ENCODE results near the gene NR1D2.

Gene NR1D2

DNA sequence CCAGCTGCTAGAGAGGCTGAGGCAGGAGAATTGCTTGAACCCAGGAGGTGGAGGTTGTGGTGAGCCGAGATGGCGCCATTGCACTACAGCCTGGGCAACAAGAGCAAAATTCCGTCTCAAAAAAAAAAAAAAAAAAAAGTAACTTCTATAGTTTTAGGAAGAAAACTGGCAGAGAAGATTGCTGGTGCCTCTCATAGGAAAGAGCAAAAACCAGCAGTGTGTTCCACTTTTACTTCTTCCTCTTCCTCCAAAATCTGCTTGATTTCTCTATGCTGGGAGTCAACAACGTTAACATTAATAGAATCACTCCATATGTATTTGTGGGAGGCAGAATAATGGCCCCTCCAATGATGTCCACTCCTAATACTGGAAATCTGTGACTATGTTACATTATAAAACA lies 12.5 kb upstream of the NR1D2 start:
- DNase-seq, result no peak

DNA sequence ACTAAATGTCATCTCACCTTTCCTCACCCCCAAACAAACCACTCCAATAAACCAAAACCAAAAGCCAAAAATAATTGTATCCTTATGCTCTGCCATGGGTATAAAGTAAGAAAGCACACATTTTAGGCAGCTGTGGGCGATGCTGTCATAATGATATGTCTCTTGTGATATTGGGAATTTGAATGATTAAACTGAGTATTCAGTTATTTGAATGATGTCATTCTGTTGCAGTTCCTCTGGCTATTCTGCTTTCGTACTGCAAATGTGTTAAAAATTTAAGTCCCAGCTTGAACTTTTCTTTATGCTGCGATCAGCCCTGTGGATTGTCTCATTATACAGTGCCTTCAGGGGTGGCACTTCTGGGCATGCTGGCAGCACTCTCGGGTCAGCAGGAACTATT lies 10.8 kb upstream of the NR1D2 start:
- DNase-seq, result no peak

DNA sequence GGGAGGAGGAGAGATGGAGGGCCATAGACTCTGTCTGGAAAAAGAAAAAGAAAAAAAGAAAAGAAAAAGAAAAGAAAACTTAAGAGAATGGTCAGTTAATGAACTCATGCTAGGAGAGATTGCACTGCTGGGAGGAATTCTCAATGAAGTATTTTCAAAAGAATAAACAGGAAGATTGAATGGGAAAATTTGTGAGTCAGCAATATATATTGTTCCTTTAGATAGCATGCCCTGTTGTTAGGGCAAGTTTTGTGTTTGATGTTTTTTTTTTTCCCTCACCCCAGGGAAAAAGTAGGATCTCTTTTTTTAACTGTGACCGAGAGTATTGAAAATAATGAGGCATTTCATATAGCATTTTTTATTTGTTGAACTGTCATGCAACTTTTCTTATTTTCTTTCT lies 7.8 kb upstream of the NR1D2 start:
- no peak for DNase-seq

DNA sequence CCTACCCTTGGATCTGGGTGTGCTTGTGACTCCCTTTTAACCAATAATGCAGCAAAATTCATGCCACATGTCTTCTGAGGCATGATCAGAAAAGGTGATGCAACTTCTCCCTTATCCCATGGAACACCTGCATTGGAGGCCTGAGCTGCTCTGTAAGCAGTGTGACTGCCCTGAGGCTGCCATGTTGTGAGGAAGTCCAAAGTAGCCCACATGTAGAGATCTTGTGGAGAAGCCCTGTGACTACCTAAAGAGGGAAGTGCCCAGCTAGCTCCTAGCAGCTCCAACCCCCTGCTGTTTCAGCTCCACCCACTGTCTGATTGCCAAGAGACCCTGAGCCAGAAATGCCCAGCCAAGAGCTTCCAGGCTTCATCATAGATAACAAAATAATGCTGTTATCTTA lies 6.4 kb upstream of the NR1D2 start:
- no peak for DNase-seq

DNA sequence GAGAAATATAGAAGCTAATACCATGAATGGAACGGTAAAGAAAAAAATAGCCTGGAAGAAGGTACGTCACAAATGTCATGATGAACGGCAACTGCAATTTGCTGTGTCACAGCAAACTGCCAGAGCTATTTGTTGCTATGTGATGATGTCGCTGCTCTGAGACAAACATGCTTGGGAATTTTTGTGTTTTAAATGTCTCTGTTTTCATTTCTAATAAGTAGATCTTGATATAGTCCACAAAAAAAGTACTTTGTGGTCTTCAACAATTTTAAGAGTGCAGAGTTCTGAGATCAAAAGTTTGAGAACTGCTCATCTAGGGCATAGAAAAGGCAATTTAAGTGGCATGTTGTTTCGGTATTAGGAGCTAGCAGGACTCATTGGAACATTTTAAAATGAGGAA lies 4.3 kb upstream of the NR1D2 start:
- no peak for DNase-seq

DNA sequence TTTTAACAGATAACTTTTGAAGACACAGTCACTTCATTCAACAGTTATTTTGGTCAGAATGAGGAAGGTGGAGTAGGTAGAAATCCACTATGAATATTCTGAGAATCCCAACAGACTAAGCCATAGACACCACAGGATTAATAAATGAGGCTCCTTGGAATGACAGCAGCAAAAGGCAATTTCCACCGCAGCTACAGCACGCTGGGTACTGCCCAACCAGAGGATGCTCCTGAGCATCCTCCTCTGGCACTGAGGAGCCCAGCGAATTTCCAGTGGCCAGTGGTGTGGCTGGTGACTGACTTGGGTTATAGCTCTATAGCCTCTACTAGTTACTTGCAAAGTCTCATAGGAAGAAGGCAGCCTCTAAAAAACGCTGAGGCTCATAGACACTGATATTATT lies 3.6 kb upstream of the NR1D2 start:
- DNase-seq, result no peak

DNA sequence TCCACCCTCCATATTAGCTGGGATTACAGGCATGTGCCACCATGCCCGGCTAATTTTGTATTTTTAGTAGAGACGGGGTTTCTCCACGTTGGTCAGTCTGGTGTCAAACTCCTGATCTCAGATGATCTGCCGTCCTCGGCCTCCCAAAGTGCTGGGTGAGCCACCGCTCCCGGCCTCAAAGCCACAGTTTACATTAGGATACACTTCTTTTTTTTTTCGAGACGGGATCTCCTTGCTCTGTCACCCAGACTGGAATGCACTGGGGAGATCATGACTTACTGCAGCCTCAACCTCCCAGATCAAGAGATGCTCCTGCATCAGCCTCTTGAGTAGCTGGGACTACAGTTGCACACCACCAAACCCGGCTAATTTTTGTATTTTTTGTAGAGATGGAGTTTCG lies 2.5 kb upstream of the NR1D2 start:
- DNase-seq, result no peak

DNA sequence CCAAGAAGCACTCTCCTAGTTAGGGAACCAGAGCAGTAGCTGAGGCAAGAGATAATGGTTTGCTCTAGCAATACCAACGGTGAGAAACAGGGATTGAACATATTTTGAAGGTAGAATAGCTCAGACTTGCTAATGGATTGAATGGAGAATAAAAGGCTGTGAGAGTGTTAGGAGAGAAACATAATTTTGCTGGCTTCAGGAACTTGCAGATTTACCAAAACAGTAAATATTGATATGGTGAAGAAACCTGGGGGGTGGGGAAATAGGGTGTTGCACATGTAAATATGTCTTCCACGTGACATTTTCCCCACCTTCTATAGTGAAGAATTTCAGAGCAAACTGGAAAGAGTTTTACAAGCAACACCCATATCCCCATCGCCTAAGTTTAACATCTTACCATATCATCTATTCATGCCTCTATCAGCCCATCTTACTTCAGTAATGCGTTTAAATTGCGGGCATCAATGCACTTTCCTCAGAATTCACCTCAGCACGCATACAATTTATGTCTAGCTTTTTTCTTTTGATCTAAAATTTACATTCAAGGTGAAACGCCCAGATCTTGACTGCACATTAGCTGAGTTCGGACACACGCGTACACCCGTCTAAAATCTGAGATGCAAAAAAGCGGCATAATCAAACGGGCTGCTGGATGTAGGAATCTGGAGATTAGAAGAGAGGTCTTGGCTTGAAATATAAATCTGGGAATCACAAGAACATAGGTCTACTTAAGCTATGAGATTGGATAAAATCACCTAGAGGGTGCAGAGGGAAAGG lies 891 bp upstream of the NR1D2 start:
- DNase-seq, result no peak

DNA sequence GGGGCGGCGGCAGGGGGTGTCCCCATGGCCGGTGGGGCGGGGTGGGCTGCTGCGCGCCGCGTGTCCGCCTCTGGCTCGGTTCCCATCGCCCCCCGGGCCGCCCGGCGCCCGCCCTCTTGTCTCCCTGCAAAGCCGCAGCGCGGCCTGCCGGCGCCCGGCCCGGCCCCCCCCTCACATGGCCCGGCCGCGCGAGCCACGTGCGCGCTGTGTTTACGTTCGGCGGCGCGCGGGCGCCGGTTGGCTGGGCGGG lies 502 bp downstream of the NR1D2 start:
- no peak for DNase-seq

DNA sequence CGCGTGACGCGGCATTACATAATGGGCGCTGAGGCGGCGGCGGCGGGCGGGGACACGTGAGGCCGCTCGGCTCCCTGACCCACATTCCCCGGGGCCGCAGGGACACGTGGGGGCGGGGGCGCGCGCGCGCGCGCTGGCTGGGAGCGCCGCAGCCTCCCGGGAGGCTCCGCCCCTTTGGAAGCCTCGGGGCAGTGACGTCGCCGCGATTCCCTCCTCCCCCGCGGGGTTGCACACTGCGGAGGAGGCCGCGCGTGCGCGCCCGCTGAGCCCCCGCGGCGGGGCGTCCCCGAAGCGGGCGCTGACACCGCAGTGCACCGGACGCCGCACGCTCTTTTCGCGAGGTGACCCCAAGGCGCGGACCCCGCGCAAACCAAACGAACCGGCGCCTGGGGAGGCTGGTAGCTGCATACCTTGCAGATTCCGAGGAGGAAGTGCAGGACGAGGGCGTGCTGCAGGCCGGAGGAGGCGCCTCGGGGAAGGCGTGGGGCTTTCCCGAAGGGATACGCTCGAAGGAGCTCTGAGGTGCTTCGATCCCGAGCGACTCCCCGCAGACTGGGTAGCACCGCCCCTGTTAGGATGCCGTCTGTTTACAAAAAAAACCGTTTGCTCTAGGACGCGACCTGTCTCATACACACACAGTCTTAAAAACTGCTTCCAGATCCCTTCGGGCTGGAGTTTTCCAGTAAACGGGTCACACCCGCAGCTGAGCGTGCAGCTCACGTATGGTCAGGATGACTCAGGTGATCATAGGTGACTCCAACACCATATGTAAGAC lies 1.0 kb downstream of the NR1D2 start:
- DNase-seq, result peak; percentile 96

DNA sequence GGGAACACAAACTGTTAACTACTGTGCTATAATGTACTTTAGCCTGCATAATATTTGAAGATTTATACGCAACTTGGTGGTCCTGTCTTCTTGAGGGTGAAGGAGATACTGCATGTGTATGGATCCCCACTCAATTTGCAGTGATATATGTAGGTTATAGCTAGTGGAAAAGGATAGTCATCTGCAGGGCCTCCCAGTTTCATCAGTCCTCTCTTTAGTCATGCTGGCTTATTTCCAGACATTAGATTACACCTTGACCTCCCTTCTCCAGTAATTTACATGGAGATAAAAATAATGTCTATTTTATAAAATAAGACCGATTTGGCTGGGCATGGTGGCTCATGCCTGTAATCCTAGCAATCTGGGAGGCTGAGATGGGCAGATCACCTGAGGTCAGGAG lies 3.7 kb downstream of the NR1D2 start:
- no peak for DNase-seq

DNA sequence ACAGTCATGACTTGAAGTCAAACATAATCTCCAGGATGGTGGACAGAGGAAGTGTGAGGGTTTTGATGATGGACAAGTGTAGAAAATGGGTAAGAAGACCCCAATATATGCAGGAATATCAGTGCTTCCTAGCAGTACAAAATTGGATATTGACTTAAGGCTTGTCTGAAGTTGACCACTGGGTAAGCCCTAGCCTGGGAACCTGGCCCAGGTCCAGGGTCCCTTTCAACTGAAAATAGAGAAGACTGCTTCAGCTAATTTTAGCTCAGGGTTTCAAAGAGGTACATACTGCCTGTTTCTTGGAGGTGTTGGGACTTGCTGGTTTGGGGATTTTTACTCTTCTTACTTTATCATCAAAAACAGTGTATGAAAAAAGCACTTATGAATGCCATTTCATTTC lies 4.7 kb downstream of the NR1D2 start:
- no peak for DNase-seq

DNA sequence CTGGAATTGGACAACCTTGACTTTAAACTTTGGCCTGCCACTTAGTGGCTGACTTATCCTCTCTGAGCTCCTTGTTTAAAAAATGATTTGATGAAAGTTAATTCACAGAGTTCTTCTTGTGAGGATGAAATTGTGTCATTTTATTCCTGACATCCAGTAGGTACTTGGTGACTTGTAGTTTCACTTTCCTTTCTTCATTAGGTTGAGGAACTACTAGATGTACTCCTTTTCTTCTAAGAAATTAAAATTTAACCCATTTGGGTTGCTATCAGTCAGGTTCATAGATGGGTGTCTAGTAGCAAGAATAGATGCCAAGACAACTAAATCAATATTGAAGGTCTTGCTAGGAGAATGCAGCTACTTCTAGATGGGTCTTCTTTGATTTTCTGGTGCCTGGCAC lies 5.2 kb downstream of the NR1D2 start:
- DNase-seq, result no peak

DNA sequence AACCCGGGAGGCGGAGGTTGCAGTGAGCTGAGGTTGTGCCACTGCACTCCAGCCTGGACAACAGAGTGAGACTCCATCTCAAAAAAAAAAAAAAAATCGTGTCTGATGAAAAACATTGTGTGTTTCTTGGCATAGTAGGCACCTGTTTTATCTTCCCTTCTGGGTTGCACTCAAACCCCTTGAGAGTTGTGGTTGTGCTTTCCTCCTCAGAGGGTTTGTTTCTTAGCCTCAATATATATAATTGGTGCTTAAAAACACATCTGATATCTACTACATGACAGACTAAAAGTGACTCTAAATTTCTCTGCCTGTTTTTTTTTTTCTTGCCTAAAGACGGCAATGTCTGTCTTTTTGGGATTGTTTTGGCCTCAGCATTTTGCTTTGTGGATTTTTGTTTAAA lies 7.6 kb downstream of the NR1D2 start:
- DNase-seq, result no peak

DNA sequence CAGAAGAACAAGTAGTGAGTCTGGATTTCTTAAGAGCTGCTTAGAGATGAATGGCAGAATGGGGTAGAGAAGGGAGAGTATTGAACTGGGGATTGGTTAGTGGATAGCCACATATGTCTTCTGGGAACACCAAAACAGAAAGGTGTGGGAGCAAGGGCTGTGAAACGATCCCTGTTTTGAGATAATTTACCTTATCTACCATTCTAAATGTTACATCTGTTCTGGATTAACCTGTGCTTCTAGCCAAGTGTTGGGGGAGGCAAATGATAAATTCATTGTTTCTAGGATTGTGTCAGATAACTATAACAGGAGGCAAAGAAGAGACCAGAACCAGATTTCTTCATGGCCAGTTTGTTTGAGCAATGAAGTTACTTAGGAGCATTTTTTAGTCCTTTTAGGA lies 8.4 kb downstream of the NR1D2 start:
- no peak for DNase-seq

DNA sequence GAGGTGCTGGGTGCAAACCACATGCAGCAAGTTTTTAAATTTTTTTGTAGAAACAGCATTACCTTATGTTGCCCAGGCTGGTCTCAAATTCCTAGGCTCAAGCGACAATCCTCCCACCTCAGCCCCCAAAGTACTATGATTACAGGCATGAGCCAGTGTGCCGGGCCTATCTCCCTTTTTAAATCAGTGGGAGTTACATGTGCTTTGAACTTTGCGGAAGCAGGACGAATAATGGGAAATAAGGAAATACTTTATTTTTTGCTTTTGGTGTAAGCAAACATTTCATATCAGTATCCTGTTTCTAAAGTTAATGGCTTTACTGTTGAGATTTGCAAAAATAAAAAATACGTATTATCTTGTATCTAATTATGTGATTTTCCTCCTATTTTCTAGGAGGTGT lies 9.1 kb downstream of the NR1D2 start:
- no peak for DNase-seq

DNA sequence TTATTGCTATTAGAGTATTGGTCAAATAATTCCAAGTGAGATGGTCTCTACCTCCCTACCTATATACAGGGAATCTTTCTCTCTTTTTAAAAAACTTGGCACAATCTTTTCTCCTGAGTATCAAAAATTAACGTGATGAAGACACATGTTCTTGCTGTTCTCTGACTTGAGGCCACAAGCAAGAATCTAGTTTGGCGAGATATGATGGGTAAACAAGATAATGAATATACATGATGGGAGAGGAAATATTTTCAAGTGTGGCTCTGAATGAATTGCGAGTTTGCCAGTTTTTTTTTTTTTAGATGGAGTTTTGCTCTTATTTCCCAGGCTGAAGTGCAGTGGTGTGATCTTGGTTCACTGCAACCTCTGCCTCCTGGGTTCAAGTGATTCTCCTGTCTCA lies 11.6 kb downstream of the NR1D2 start:
- no peak for DNase-seq

DNA sequence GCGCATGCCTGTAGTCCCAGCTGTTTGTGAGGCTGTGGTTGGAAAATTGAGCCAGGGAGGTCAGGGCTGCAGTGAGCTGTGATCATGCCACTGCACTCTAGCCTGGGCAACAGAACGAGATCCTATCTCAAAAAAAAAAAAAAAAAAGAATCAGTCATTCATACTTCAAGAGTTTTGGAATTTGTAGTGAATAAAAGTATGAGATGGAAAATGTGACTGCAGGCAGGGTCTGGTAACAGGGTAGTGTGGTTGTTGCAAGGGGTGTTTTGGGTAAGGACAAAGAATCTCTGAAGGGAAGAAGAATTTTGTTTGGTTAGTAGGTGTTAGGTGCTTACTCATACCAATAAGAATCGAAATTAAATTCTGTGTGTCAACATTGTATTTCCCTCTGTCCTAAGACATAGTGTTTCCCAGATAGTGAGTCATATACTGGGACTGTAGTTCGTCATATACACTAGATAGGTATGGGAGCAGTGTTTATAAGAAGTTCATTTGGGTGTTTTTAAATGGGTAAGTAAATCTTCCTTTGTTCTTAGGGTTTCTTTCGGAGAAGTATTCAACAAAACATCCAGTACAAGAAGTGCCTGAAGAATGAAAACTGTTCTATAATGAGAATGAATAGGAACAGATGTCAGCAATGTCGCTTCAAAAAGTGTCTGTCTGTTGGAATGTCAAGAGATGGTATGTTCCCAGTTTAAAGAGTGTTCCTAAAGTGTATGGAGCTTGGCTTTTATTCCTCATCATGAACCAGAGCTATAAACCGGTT lies 14.2 kb downstream of the NR1D2 start:
- no peak for DNase-seq

DNA sequence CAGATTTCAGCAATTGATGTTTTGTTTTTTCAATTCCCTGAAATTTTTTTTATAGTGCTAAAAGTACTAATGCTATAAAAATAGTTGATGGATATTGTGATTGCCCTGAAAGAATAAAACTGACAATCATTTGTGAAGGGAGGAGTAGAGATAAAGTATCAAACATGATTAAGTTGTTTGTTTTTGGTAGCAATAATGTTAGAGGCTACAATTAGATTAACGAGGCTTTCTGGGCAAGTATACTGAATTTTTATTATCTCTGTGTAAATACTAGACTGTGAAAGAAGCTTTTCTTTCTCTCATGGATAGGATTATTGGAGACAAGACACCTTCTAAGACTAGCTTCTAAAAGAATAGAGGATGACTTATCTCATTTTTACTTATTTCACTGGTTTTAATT lies 15.6 kb downstream of the NR1D2 start:
- no peak for DNase-seq

DNA sequence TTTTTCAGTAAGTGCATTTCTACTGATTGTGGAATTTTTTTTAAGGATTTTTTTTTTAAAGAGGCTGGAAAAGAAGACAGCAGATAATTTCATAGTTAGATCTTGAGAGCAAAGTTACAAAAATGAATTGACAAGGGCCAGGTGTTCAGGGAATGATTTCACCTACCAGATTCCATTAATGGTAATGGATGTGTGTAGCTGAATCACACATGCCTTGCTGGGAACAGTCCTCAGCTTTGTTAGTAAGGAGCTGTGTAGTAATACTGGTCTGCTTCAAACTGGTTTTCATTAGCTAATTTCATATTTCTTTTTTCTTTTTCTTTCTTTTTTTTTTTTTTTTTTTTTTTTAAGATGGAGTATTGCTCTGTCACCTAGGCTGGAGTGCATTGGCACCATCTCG lies 16.0 kb downstream of the NR1D2 start:
- no peak for DNase-seq

DNA sequence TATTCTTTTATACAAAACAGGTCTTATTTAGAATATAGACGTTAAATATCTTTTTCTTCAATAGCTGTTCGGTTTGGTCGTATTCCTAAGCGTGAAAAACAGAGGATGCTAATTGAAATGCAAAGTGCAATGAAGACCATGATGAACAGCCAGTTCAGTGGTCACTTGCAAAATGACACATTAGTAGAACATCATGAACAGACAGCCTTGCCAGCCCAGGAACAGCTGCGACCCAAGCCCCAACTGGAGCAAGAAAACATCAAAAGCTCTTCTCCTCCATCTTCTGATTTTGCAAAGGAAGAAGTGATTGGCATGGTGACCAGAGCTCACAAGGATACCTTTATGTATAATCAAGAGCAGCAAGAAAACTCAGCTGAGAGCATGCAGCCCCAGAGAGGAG lies 16.8 kb downstream of the NR1D2 start:
- DNase-seq, result no peak

DNA sequence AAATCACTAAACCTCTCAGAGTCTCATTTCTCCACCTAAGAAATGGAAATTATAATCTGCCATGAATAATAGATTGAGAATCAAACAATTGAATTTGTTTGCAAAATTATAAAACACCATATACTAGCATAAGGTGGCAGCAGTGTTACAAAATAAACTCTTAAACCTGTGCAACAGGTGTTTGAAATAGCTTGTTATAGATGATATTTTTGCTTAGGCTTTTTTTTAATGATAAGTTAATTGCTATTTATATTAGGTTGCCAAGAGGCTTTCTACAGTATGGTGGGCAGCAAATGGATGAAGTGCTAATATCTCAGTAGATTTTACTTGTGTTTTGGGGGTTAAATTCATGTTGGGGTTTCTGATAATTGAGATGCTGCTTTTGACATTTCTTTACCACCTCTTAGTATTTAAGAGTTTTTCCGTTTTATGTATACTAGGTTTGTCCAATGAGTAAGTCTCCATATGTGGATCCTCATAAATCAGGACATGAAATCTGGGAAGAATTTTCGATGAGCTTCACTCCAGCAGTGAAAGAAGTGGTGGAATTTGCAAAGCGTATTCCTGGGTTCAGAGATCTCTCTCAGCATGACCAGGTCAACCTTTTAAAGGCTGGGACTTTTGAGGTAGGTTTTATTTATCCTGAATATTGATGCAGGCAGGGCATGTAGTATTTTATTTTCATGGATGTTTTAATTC lies 19.6 kb downstream of the NR1D2 start:
- no peak for DNase-seq

DNA sequence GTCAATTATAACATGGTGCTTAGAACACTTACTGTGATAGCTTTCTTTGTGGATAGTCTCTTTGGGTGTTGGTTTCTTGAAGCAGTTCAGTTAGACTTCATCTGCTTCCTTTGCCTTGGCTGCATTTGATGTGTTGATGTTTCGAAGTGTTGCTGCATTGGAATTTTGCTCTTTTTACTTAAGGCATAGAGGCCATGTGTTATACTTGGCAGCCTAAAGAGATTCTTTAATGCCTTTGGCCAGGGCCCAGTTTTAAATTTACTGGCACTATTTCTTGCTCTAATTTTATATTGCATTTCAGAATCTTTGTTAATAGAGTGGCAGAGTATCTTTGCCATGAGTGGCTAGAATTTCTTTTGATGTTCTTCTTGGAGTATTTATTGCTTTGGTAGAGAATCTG lies 21.2 kb downstream of the NR1D2 start:
- no peak for DNase-seq

Data from GOT3 (cell line).